ENCODE measurements around the gene PARP1. TPM values are rescaled to one million over a fixed set of nuclear protein-coding genes. Genes with fewer than 3 reads are reported as not detected.

Gene PARP1
- total and polyA plus RNA-seq, 2 donors (not counting 1 experiment from before 2014, with no cell fraction given), result 118 to 180 TPM

GRCh38 chr1:226366290-226366689 is 41.6 kb downstream of the PARP1 start:
- H3K4me1 ChIP-seq (ENCODE audit: control insufficient read depth in 2 of 2, insufficient read depth in 2 of 2, low read length in 2 of 2), result peaks cover 29 to 33% of the 10 kb centered on the region in 2 donors
- no peak overlapping the region for H2AFZ ChIP-seq (ENCODE audit: insufficient read depth, low read depth, low read length, poor library complexity, severe bottlenecking)
- Mint-ChIP-seq H3K4me3 (no peak overlapping the region), H3K27me3 (no peaks in the 10 kb centered on the region), H3K27ac (no peak overlapping the region), H3K9me3 (ENCODE audit: insufficient read depth) (no peaks in the 10 kb centered on the region), H3K4me1 (peaks cover 36% of the 10 kb centered on the region)
- H3K9me3 ChIP-seq (ENCODE audit: control extremely low read depth in 1 of 3, control insufficient read depth in 2 of 3, insufficient read depth in 1 of 3, low read length in 2 of 3), result no peaks in the 10 kb centered on the region
- ATAC-seq (ENCODE audit: low read depth), result no peak
- H3K4me3 ChIP-seq (ENCODE audit: control extremely low read depth in 1 of 5, extremely low read depth in 1 of 5, insufficient read depth in 1 of 5, low read depth in 2 of 5, low read length in 4 of 5), result no peak overlapping the region
- ChIA-PET POLR2A (no interaction called here), CTCF (interaction anchor here (1.0 to 1.4 kb wide), 3 partner anchors 22 to 462 kb away, joined by 3 read pairs; partner anchors contain the start of gene PARP1)
- TF ChIP-seq EZH2 (IDR thresholded peaks at IDR 0.05; ENCODE audit: borderline replicate concordance, insufficient read depth, low read depth, low read length, poor library complexity, severe bottlenecking) (no peak), CTCF (IDR thresholded peaks at IDR 0.05) (no peak)
- H3K4me2 ChIP-seq (replicated peaks; ENCODE audit: low read depth, low read length, poor library complexity, severe bottlenecking), result no peak overlapping the region
- no CpG with 5 or more reads among the region's 2 CpGs for WGBS (ENCODE audit: insufficient coverage)
- peaks cover 20% of the 10 kb centered on the region for H3K79me2 ChIP-seq (ENCODE audit: control insufficient read depth, insufficient read depth, low read length)
- no peak for DNase-seq
- H4K20me1 ChIP-seq (ENCODE audit: control insufficient read depth, insufficient read depth, low read length, poor library complexity, severe bottlenecking), result peaks cover 18% of the 10 kb centered on the region
- H3K36me3 ChIP-seq (replicated peaks in 1 of 2; ENCODE audit: control extremely low read depth in 1 of 2, control insufficient read depth in 1 of 2, extremely low read depth in 1 of 2, insufficient read depth in 2 of 2, low read length in 1 of 2), result peaks cover 13 to 78% of the 10 kb centered on the region in 2 experiments
- intact Hi-C loops (cut with micrococcal nuclease), result no loop called here
- no peak overlapping the region for H3K9ac ChIP-seq (ENCODE audit: low read length)
- H3K27ac ChIP-seq (ENCODE audit: low read length in 2 of 2), result peak overlapping the region in 1 of 2 donors; percentile 9
- no peaks in the 10 kb centered on the region for H3K27me3 ChIP-seq (replicated peaks in 1 of 4; ENCODE audit: control extremely low read depth in 1 of 4, control insufficient read depth in 3 of 4, insufficient read depth in 4 of 4, low read length in 3 of 4)

GRCh38 chr1:226365831-226366231 is 42.1 kb downstream of the PARP1 start:
- TF ChIP-seq EZH2 (IDR thresholded peaks at IDR 0.05; ENCODE audit: borderline replicate concordance, insufficient read depth, low read depth, low read length, poor library complexity, severe bottlenecking) (no peak), CTCF (IDR thresholded peaks at IDR 0.05) (no peak)
- Mint-ChIP-seq H3K27me3 (no peaks in the 10 kb centered on the region), H3K9me3 (ENCODE audit: insufficient read depth) (no peaks in the 10 kb centered on the region), H3K4me3 (no peak overlapping the region), H3K27ac (no peak overlapping the region), H3K4me1 (peaks cover 35% of the 10 kb centered on the region)
- Histone ChIP-seq H2AFZ (ENCODE audit: insufficient read depth, low read depth, low read length, poor library complexity, severe bottlenecking) (no peak overlapping the region), H3K9me3 (ENCODE audit: control extremely low read depth in 1 of 3, control insufficient read depth in 2 of 3, insufficient read depth in 1 of 3, low read length in 2 of 3) (no peaks in the 10 kb centered on the region), H4K20me1 (ENCODE audit: control insufficient read depth, insufficient read depth, low read length, poor library complexity, severe bottlenecking) (peaks cover 18% of the 10 kb centered on the region), H3K36me3 (replicated peaks in 1 of 2; ENCODE audit: control extremely low read depth in 1 of 2, control insufficient read depth in 1 of 2, extremely low read depth in 1 of 2, insufficient read depth in 2 of 2, low read length in 1 of 2) (peaks cover 13 to 83% of the 10 kb centered on the region in 2 experiments), H3K4me3 (ENCODE audit: control extremely low read depth in 1 of 5, extremely low read depth in 1 of 5, insufficient read depth in 1 of 5, low read depth in 2 of 5, low read length in 4 of 5) (no peak overlapping the region), H3K27me3 (replicated peaks in 1 of 4; ENCODE audit: control extremely low read depth in 1 of 4, control insufficient read depth in 3 of 4, insufficient read depth in 4 of 4, low read length in 3 of 4) (no peaks in the 10 kb centered on the region), H3K4me1 (ENCODE audit: control insufficient read depth in 2 of 2, insufficient read depth in 2 of 2, low read length in 2 of 2) (peaks cover 24 to 28% of the 10 kb centered on the region in 2 donors), H3K27ac (ENCODE audit: low read length in 2 of 2) (peak overlapping the region in 1 of 2 donors; percentile 9), H3K4me2 (replicated peaks; ENCODE audit: low read depth, low read length, poor library complexity, severe bottlenecking) (no peak overlapping the region), H3K79me2 (ENCODE audit: control insufficient read depth, insufficient read depth, low read length) (peaks cover 20% of the 10 kb centered on the region), H3K9ac (ENCODE audit: low read length) (no peak overlapping the region)
- intact Hi-C loops (cut with micrococcal nuclease), result no loop called here
- WGBS (ENCODE audit: insufficient coverage), result 100% methylated on average over 1 of the region's 5 CpGs
- ChIA-PET POLR2A (no interaction called here), CTCF (interaction anchor here (1.0 to 1.4 kb wide), 3 partner anchors 21 to 463 kb away, joined by 3 read pairs; partner anchors contain the start of gene PARP1)
- ATAC-seq (ENCODE audit: low read depth), result no peak
- DNase-seq, result no peak
